WTC11 (cell line): ENCODE data around the gene ATP4A. TPM values are rescaled to one million over a fixed set of nuclear protein-coding genes. Genes with fewer than 3 reads are reported as not detected.
A peak's percentile ranks its signal among the peaks of the same experiment; 100 is the strongest.

ENCODE experiments used
- ATAC-seq: fragments of 200-7000 bp; cut with Tn5 transposase; 2 replicates; pipeline ENCODE4 v1.10.0; 2021; ENCODE audit warnings: mild to moderate bottlenecking, moderate library complexity
- Bru-seq: library from RNA; stranded (reverse); fragments of 400-500 nt; gene quantifications from one replicate; lab custom pipeline; 2021; lab: Mats Ljungman, UMichigan
- CTCF ChIA-PET: fragments of 300-600 bp; sonication (Branson Sonifier 250); formaldehyde crosslinking; loops from one replicate; lab custom pipeline; 2021; ENCODE audit warnings: antibody characterized with exemption; lab: Charles Lee
- POLR2A ChIA-PET: fragments of 350-600 bp; sonication (Branson Sonifier 250); formaldehyde crosslinking; loops from one replicate; lab custom pipeline; 2021; ENCODE audit warnings: antibody characterized with exemption; lab: Charles Lee
- DNase-seq: peaks from one replicate; pipeline ENCODE4 v3.0.0; 2021; ENCODE audit warnings: low spot score
- H3K27ac Mint-ChIP-seq: 2 replicates; pipeline ENCODE4 v1.8.0; 2021; ENCODE audit warnings: mixed read lengths
- H3K27me3 Mint-ChIP-seq: 2 replicates; pipeline ENCODE4 v1.8.0; 2021; ENCODE audit warnings: low read depth, mild to moderate bottlenecking, moderate library complexity, mixed read lengths
- H3K36me3 Mint-ChIP-seq: 2 replicates; pipeline ENCODE4 v1.8.0; 2021; ENCODE audit warnings: mixed read lengths
- H3K4me1 Mint-ChIP-seq: 2 replicates; pipeline ENCODE4 v1.8.0; 2022; ENCODE audit warnings: mixed read lengths
- H3K4me3 Mint-ChIP-seq: 2 replicates; pipeline ENCODE4 v1.8.0; 2021; ENCODE audit warnings: mild to moderate bottlenecking, moderate library complexity, mixed read lengths
- H3K9me3 Mint-ChIP-seq: 2 replicates; pipeline ENCODE4 v1.8.0; 2021; ENCODE audit warnings: mixed read lengths
- AR ChIP-seq: fragments of 250-450 bp; sonication (Bioruptor Pico); IDR thresholded peaks from 2 replicates; pipeline ENCODE4 v1.9.0; 2021; ENCODE audit warnings: mild to moderate bottlenecking
- ARID4B ChIP-seq: sonication (generic); formaldehyde crosslinking; IDR thresholded peaks from 2 replicates; pipeline ENCODE4 v1.8.0; 2023; ENCODE audit warnings: missing genetic modification reagents, mild to moderate bottlenecking, borderline replicate concordance
- ATF1 ChIP-seq: sonication (generic); formaldehyde crosslinking; IDR thresholded peaks from 2 replicates; pipeline ENCODE4 v1.8.1; 2023; ENCODE audit warnings: mild to moderate bottlenecking, moderate library complexity, missing genetic modification reagents
- ERG ChIP-seq: fragments of 250-450 bp; sonication (Bioruptor Pico); IDR thresholded peaks from 2 replicates; pipeline ENCODE4 v1.8.0; 2021; ENCODE audit warnings: mild to moderate bottlenecking
- FOXJ3 ChIP-seq: sonication (generic); formaldehyde crosslinking; IDR thresholded peaks from 2 replicates; pipeline ENCODE4 v1.9.0; 2021; ENCODE audit warnings: missing genetic modification reagents, mild to moderate bottlenecking, borderline replicate concordance
- GTF2I ChIP-seq: fragments of 250-450 bp; sonication (Bioruptor Pico); conservative IDR thresholded peaks from 2 replicates; pipeline ENCODE4 v1.4.0; 2021; ENCODE audit warnings: mild to moderate bottlenecking
- HMGA2 ChIP-seq: fragments of 250-450 bp; sonication (Bioruptor Pico); IDR thresholded peaks from 2 replicates; pipeline ENCODE4 v1.4.0; 2021; ENCODE audit warnings: mild to moderate bottlenecking, moderate library complexity
- IRF2 ChIP-seq: sonication (generic); formaldehyde crosslinking; IDR thresholded peaks from 2 replicates; pipeline ENCODE4 v1.8.0; 2022; ENCODE audit warnings: low read depth, missing genetic modification reagents, borderline replicate concordance
- KAT7 ChIP-seq: sonication (generic); formaldehyde crosslinking; IDR thresholded peaks from 2 replicates; pipeline ENCODE4 v1.8.1; 2023; ENCODE audit warnings: missing genetic modification reagents, mild to moderate bottlenecking, borderline replicate concordance
- MAX ChIP-seq: sonication (generic); formaldehyde crosslinking; IDR thresholded peaks from 2 replicates; pipeline ENCODE4 v1.8.0; 2022; ENCODE audit warnings: mild to moderate bottlenecking, missing genetic modification reagents
- PREB ChIP-seq: sonication (generic); formaldehyde crosslinking; IDR thresholded peaks from 2 replicates; pipeline ENCODE4 v1.8.1; 2022; ENCODE audit warnings: mild to moderate bottlenecking, missing genetic modification reagents, moderate library complexity, borderline replicate concordance
- SOX15 ChIP-seq: fragments of 250-450 bp; sonication (Bioruptor Pico); IDR thresholded peaks from 2 replicates; pipeline ENCODE4 v1.9.0; 2021; ENCODE audit warnings: mild to moderate bottlenecking
- TEAD4 ChIP-seq: sonication (generic); formaldehyde crosslinking; IDR thresholded peaks from 2 replicates; pipeline ENCODE4 v1.8.0; 2022; ENCODE audit warnings: mild to moderate bottlenecking, missing genetic modification reagents
- ZMAT4 ChIP-seq: fragments of 250-450 bp; sonication (Bioruptor Pico); IDR thresholded peaks from 2 replicates; pipeline ENCODE4 v1.9.0; 2021; ENCODE audit warnings: mild to moderate bottlenecking
- ZNF317 ChIP-seq: sonication (generic); formaldehyde crosslinking; IDR thresholded peaks from 2 replicates; pipeline ENCODE4 v1.8.1; 2023; ENCODE audit warnings: low read depth, mild to moderate bottlenecking, moderate library complexity, missing genetic modification reagents, borderline replicate concordance
- long read RNA-seq, 3 experiments: library from RNA in 1 of 3; library from capped mRNA in 1 of 3; library from polyadenylated mRNA in 1 of 3; unstranded in 2 of 3; stranded (forward) in 1 of 3; transcript quantifications; one replicate each; pipeline ENCODE4 v2.0.0, GENCODE V29; 2021
- total RNA-seq: library from RNA; stranded (reverse); gene quantifications from 3 replicates; pipeline ENCODE4 v1.2.3, GENCODE V29; 2021

The ATP4A gene
- total RNA-seq = 0.59 to 1.2 TPM (median 1.1 TPM) in 3 replicates
- Bru-seq, nascent RNA = percentile 17 among the genes with signal in this experiment
- long read RNA-seq, experiment 1, partial matches to known transcripts = 2 of 4 reads
- long read RNA-seq, experiment 1, other reads (novel, unspliced or antisense) = 2 of 4 reads
- long read RNA-seq, experiment 2, partial matches to known transcripts = 1 of 1 reads
- long read RNA-seq, experiment 2, other reads (novel, unspliced or antisense) = 0 of 1 reads
- long read RNA-seq, experiment 3 = 0 reads

- H3K4me1 Mint-ChIP-seq = peaks cover 3% of the 10 kb centered on the region; the same call in 1 of the 2 replicates
- TF ChIP-seq FOXJ3 (CRISPR knock-in tag) (no peak), HMGA2 (CRISPR knock-in tag) (no peak), ZMAT4 (CRISPR knock-in tag) (no peak), SOX15 (CRISPR knock-in tag) (no peak), KAT7 (CRISPR knock-in tag) (no peak), TEAD4 (no peak), MAX (no peak), ATF1 (CRISPR knock-in tag) (no peak), ERG (CRISPR knock-in tag) (no peak), ARID4B (no peak), GTF2I (CRISPR knock-in tag) (no peak), IRF2 (CRISPR knock-in tag) (no peak), PREB (CRISPR knock-in tag) (no peak), ZNF317 (CRISPR knock-in tag) (no peak), AR (no peak)
- TF ChIP-seq, all 79 proteins: peak for 0
- Mint-ChIP-seq H3K36me3 (no peaks in the 10 kb centered on the region), H3K4me3 (no peak within 1 kb of the TSS), H3K27ac (no peak within 1 kb of the TSS), H3K9me3 (no peaks in the 10 kb centered on the region), H3K27me3 (peaks cover 42% of the 10 kb centered on the region)
- DNase-seq (no peak), ATAC-seq (no peak)
- CTCF ChIA-PET = interaction anchor here (0.6 to 1.6 kb wide), 6 partner anchors 38 to 422 kb away, joined by 3 to 5 read pairs (median 3); partner anchors contain the start of gene COX6B1
- POLR2A ChIA-PET = no interaction called here
Observed at GRCh38 chr19:35563207-35563829, at the start of gene ATP4A. TSS of gene ATP4A (minus strand) at chr19:35563658. CDS start at chr19:35563629, 29 bp downstream.
